B cell (primary cell): ENCODE data around the gene FIBCD1. TPM values are rescaled to one million over a fixed set of nuclear protein-coding genes. Genes with fewer than 3 reads are reported as not detected.

Source experiments
- ATAC-seq: fragments of 200-7000 bp; cut with Tn5 transposase; one replicate; pipeline ENCODE4 v1.10.0; 2021; ENCODE audit warnings: low read depth, mild to moderate bottlenecking, moderate number of reproducible peaks, moderate library complexity
- CTCF ChIA-PET: fragments of 350-600 bp; sonication (Branson Sonifier 250); formaldehyde crosslinking; loops from one replicate; lab custom pipeline; 2021; ENCODE audit warnings: antibody characterized with exemption, inconsistent platforms; lab: Charles Lee
- POLR2A ChIA-PET: fragments of 350-600 bp; sonication (Branson Sonifier 250); formaldehyde crosslinking; loops from one replicate; lab custom pipeline; 2021; ENCODE audit warnings: antibody characterized with exemption; lab: Charles Lee
- DNase-seq: peaks from one replicate; pipeline ENCODE4 v3.0.0; 2013
- H2AFZ ChIP-seq: 2 replicates; pipeline ENCODE4 v1.6.1; 2012; ENCODE audit warnings: mild to moderate bottlenecking, low read depth, low read length; ENCODE audit not compliant: insufficient read depth, poor library complexity, severe bottlenecking
- H3K27ac ChIP-seq, 2 donors: 1 replicate in 1 of 2; 2 replicates in 1 of 2; pipeline ENCODE4 v1.5.1; 2012 to 2013; ENCODE audit warnings: low read length in 2 of 2, mild to moderate bottlenecking in 2 of 2, moderate library complexity in 1 of 2
- H3K27me3 ChIP-seq, 4 experiments: fragments of 200-600 bp in 1 of 4; sonication (generic) in 1 of 4; replicated peaks in 1 of 4; 1 replicate in 2 of 4; 2 replicates in 2 of 4; pipeline versions ENCODE4 v1.6.1 to v1.7.0; 2013 to 2016; ENCODE audit warnings: low read length in 3 of 4, mild to moderate bottlenecking in 2 of 4, mixed read lengths in 1 of 4, moderate library complexity in 1 of 4; ENCODE audit not compliant: insufficient read depth in 4 of 4, control insufficient read depth in 3 of 4; ENCODE audit errors: control extremely low read depth in 1 of 4
- H3K36me3 ChIP-seq, 2 experiments: replicated peaks in 1 of 2; 1 replicate in 1 of 2; 2 replicates in 1 of 2; pipeline versions ENCODE4 v1.6.1 to v1.7.1; 2013; ENCODE audit warnings: low read length in 1 of 2; ENCODE audit not compliant: insufficient read depth in 2 of 2, control insufficient read depth in 1 of 2; ENCODE audit errors: control extremely low read depth in 1 of 2, extremely low read depth in 1 of 2
- H3K4me1 ChIP-seq, 2 donors: fragments of 200-600 bp in 1 of 2; sonication (generic) in 1 of 2; 1 replicate in 1 of 2; 2 replicates in 1 of 2; pipeline versions ENCODE4 v1.5.1 to v1.6.1; 2013 to 2017; ENCODE audit warnings: low read length in 2 of 2; ENCODE audit not compliant: control insufficient read depth in 2 of 2, insufficient read depth in 2 of 2
- H3K4me2 ChIP-seq: replicated peaks from 2 replicates; pipeline ENCODE3; 2012; ENCODE audit warnings: mild to moderate bottlenecking, low read depth, low read length; ENCODE audit not compliant: poor library complexity, severe bottlenecking
- H3K4me3 ChIP-seq, 5 experiments: fragments of 200-600 bp in 1 of 5; sonication (generic) in 1 of 5; 1 replicate in 3 of 5; 2 replicates in 2 of 5; pipeline versions ENCODE4 v1.5.1 to v1.7.0; 2011 to 2016; ENCODE audit warnings: low read length in 4 of 5, mild to moderate bottlenecking in 4 of 5, low read depth in 2 of 5, control low read depth in 1 of 5, moderate library complexity in 1 of 5; ENCODE audit not compliant: insufficient read depth in 1 of 5; ENCODE audit errors: control extremely low read depth in 1 of 5, extremely low read depth in 1 of 5
- H3K79me2 ChIP-seq: fragments of 200-600 bp; sonication (generic); one replicate; pipeline ENCODE4 v1.6.0; 2016; ENCODE audit warnings: low read length; ENCODE audit not compliant: control insufficient read depth, insufficient read depth
- H3K9ac ChIP-seq: fragments of 200-600 bp; sonication (generic); 2 replicates; pipeline ENCODE4 v1.6.1; 2017; ENCODE audit warnings: mild to moderate bottlenecking, low read length, moderate library complexity
- H3K9me3 ChIP-seq, 3 donors: one replicate each; pipeline versions ENCODE4 v1.6.1 to v1.7.1; 2013; ENCODE audit warnings: low read length in 2 of 3; ENCODE audit not compliant: control insufficient read depth in 2 of 3, insufficient read depth in 1 of 3; ENCODE audit errors: control extremely low read depth in 1 of 3
- H4K20me1 ChIP-seq: 2 replicates; pipeline ENCODE4 v1.6.0; 2012; ENCODE audit warnings: mild to moderate bottlenecking, low read length; ENCODE audit not compliant: insufficient read depth, control insufficient read depth, poor library complexity, severe bottlenecking
- H3K27ac Mint-ChIP-seq: one replicate; pipeline ENCODE4 v1.8.0; 2021; ENCODE audit warnings: mixed read lengths
- H3K27me3 Mint-ChIP-seq: one replicate; pipeline ENCODE4 v1.8.0; 2021; ENCODE audit warnings: mixed read lengths
- H3K4me1 Mint-ChIP-seq: one replicate; pipeline ENCODE4 v1.8.0; 2021; ENCODE audit warnings: mixed read lengths
- H3K4me3 Mint-ChIP-seq: one replicate; pipeline ENCODE4 v1.8.0; 2021; ENCODE audit warnings: mixed read lengths
- H3K9me3 Mint-ChIP-seq: one replicate; pipeline ENCODE4 v1.8.0; 2022; ENCODE audit warnings: mixed read lengths; ENCODE audit not compliant: insufficient read depth
- CTCF ChIP-seq: fragments of 200-600 bp; IDR thresholded peaks from one replicate; pipeline ENCODE4 v1.8.0; 2022; ENCODE audit warnings: antibody characterized with exemption, mild to moderate bottlenecking
- EZH2 ChIP-seq: IDR thresholded peaks from 2 replicates; pipeline ENCODE4 v1.6.1; 2012; ENCODE audit warnings: borderline replicate concordance, low read depth, mild to moderate bottlenecking, moderate library complexity, low read length; ENCODE audit not compliant: insufficient read depth, poor library complexity, severe bottlenecking
- WGBS: methylation state at CpG from one replicate; pipeline ENCODE4 v1.1.5; 2013; ENCODE audit warnings: missing lambda C conversion rate; ENCODE audit not compliant: insufficient coverage; 5-methylcytosine and 5-hydroxymethylcytosine counted together
- intact Hi-C: fragments of 100-400 bp; cut with micrococcal nuclease; formaldehyde crosslinking; loops from one replicate; pipeline ENCODE4 v1.10.0; 2022
- polyA plus RNA-seq: library from polyadenylated mRNA; depleted of rRNA; stranded (reverse); fragments of >200 nt; gene quantifications from 2 replicates; pipeline ENCODE4 v1.2.3, GENCODE V29; 2012
- total RNA-seq, 2 donors: library from RNA; stranded (reverse); fragments of 120-200 nt in 1 of 2; gene quantifications; 1 replicate in 1 of 2; 2 replicates in 1 of 2; pipeline versions ENCODE4 v1.2.3 to v1.2.4, GENCODE V29; 2013 to 2022

The FIBCD1 gene
- total and polyA plus RNA-seq, 2 donors (not counting 1 experiment from before 2014, with no cell fraction given), result not detected

GRCh38 chr9:130858739-130859705, 80.0 kb downstream of the FIBCD1 start:
- ChIA-PET POLR2A (no interaction called here), CTCF (interaction anchor here (1.0 to 1.4 kb wide), 4 partner anchors 8 to 150 kb away, joined by 3 to 4 read pairs (median 3); no protein-coding TSS in a partner anchor)
- no peak overlapping the region for H3K4me3 Mint-ChIP-seq
- TF ChIP-seq EZH2, result no peak
- no peak for TF ChIP-seq CTCF
- Histone ChIP-seq H3K27ac (no peak overlapping the region), H3K4me1 (no peaks in the 10 kb centered on the region), H4K20me1 (no peaks in the 10 kb centered on the region), H3K9ac (no peak overlapping the region), H3K4me3 (no peak overlapping the region), H3K27me3 (no peaks in the 10 kb centered on the region), H3K4me2 (no peak overlapping the region), H3K9me3 (no peaks in the 10 kb centered on the region), H3K79me2 (no peaks in the 10 kb centered on the region), H2AFZ (no peak overlapping the region), H3K36me3 (peaks cover 0 to 25% of the 10 kb centered on the region in 2 experiments)
- H3K9me3 Mint-ChIP-seq, result no peaks in the 10 kb centered on the region
- no peaks in the 10 kb centered on the region for H3K27me3 Mint-ChIP-seq
- no peaks in the 10 kb centered on the region for H3K4me1 Mint-ChIP-seq
- ATAC-seq (no peak), DNase-seq (no peak)
- 87% methylated on average over 18 of the region's 20 CpGs for WGBS
- intact Hi-C loops, result no loop called here
- no peak overlapping the region for H3K27ac Mint-ChIP-seq
